ENCODE measurements around the gene OR4F15. TPM values are rescaled to one million over a fixed set of nuclear protein-coding genes. Genes with fewer than 3 reads are reported as not detected.

OR4F15 gene
- total and polyA plus RNA-seq, 2 of the 4 experiments (the other 2 are of a cell fraction) = 0.36 TPM; not detected in 1

DNA sequence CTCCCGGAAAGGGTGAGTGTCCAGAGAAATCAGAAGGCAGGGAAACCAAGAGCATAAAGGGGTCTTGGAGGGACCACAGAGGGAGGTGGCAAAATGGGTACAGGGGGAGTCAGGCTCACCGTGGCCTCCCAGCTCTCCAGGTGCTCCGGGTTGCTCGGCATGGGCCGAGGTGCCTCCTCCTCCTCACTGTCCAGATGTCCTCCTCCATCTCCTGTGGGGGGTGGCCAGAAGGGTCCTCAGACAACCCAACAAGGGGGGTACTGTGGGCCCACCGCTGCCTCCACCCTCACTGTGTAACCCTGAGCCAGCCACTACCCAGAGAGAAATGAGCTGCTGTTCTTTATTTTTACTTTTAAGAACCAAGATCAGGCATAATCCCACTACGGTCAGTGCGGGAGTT, 39.1 kb upstream of the OR4F15 start:
- no peak overlapping the region for H2BK5ac ChIP-seq (ENCODE audit: low read depth, low read length, poor library complexity, severe bottlenecking)
- no peak overlapping the region for H2AFZ ChIP-seq (replicated peaks; ENCODE audit: low read length, poor library complexity)
- no peak overlapping the region for H2BK120ac ChIP-seq (ENCODE audit: low read depth, low read length)
- no peak overlapping the region for H2AK9ac ChIP-seq (replicated peaks; ENCODE audit: low read depth, low read length, poor library complexity)
- H2AK5ac ChIP-seq (ENCODE audit: low read depth, low read length) = no peak overlapping the region
- H3K23ac ChIP-seq (ENCODE audit: low read depth, low read length) = no peak overlapping the region
- BruUV-seq (replicated peaks) = no TSS peak
- in situ Hi-C loops (cut with MboI; ENCODE audit: low sequenced_read_pairs) = no loop called here
- ATAC-seq (ENCODE audit: low read depth) = no peak
- H3K9me1 ChIP-seq (ENCODE audit: insufficient read depth, low read length) = no peaks in the 10 kb centered on the region
- CTCF ChIA-PET = interaction anchor here (0.8 kb wide), 1 partner anchor 119 kb away, joined by 3 read pairs; no protein-coding TSS in a partner anchor
- no peak overlapping the region for H3K4ac ChIP-seq (ENCODE audit: low read depth, low read length)
- TF ChIP-seq POLR2A (IDR thresholded peaks at IDR 0.05; ENCODE audit: low read depth, low read length) (no peak), RAD21 (IDR thresholded peaks at IDR 0.05; ENCODE audit: low read length) (no peak), ELK1 (IDR thresholded peaks at IDR 0.05; ENCODE audit: borderline replicate concordance, low read depth, low read length) (no peak), CHD1 (IDR thresholded peaks at IDR 0.05; ENCODE audit: low read depth, low read length) (no peak), BHLHE40 (IDR thresholded peaks at IDR 0.05; ENCODE audit: low read depth, low read length) (no peak), RCOR1 (IDR thresholded peaks at IDR 0.05; ENCODE audit: insufficient replicate concordance, low read length) (no peak), MAFK (IDR thresholded peaks at IDR 0.05; ENCODE audit: low read depth, low read length) (no peak), MXI1 (IDR thresholded peaks at IDR 0.05; ENCODE audit: borderline replicate concordance, low read depth, low read length) (no peak), SMC3 (IDR thresholded peaks at IDR 0.05; ENCODE audit: low read depth, low read length) (no peak), MAZ (IDR thresholded peaks at IDR 0.05; ENCODE audit: borderline replicate concordance, low read depth, low read length) (no peak), FOS (IDR thresholded peaks at IDR 0.05; ENCODE audit: low read depth, low read length) (no peak), NFE2L2 (IDR thresholded peaks at IDR 0.05; ENCODE audit: low read depth, low read length) (no peak), CEBPB (IDR thresholded peaks at IDR 0.05; ENCODE audit: low read depth, low read length) (no peak), RFX5 (IDR thresholded peaks at IDR 0.05; ENCODE audit: low read depth, low read length) (no peak)
- TF ChIP-seq, protein P1, sequence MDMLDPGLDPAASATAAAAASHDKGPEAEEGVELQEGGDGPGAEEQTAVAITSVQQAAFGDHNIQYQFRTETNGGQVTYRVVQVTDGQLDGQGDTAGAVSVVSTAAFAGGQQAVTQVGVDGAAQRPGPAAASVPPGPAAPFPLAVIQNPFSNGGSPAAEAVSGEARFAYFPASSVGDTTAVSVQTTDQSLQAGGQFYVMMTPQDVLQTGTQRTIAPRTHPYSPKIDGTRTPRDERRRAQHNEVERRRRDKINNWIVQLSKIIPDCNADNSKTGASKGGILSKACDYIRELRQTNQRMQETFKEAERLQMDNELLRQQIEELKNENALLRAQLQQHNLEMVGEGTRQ (IDR thresholded peaks at IDR 0.05; ENCODE audit: low read depth, low read length) = no peak
- no peaks in the 10 kb centered on the region for H3K9me3 ChIP-seq (ENCODE audit: control insufficient read depth, insufficient read depth, low read length)
- H2BK15ac ChIP-seq (ENCODE audit: low read depth, low read length) = no peak overlapping the region
- H3K56ac ChIP-seq (ENCODE audit: extremely low read depth, insufficient read depth, low read length) = no peak overlapping the region
- H4K5ac ChIP-seq (ENCODE audit: low read depth, low read length) = no peak overlapping the region
- H3K36me3 ChIP-seq (ENCODE audit: control insufficient read depth, insufficient read depth, low read length) = no peaks in the 10 kb centered on the region
- H4K91ac ChIP-seq (ENCODE audit: insufficient read depth, low read depth, low read length) = no peak overlapping the region
- H4K8ac ChIP-seq (ENCODE audit: low read depth in 2 of 2, low read length in 2 of 2) = no peak overlapping the region
- no peak overlapping the region for H3K14ac ChIP-seq (replicated peaks; ENCODE audit: low read depth, low read length)
- dilution Hi-C loops (cut with HindIII; ENCODE audit: low sequenced_read_pairs, unreplicated experiment) = no loop called here
- no peak overlapping the region for H3K27ac ChIP-seq (ENCODE audit: insufficient read depth, low read length)
- POLR2A ChIA-PET (ENCODE audit: unreplicated experiment) = no interaction called here
- no peaks in the 10 kb centered on the region for H3K79me1 ChIP-seq (ENCODE audit: low read depth in 1 of 2, low read length in 2 of 2)
- 71% methylated on average over 1 of the region's 8 CpGs; no CpG with 5 or more reads in 1 of the 2 experiments for WGBS, 2 experiments (ENCODE audit: extremely low coverage in 2 of 2, insufficient read length in 1 of 2)
- no peak for DNase-seq
- H2BK20ac ChIP-seq (ENCODE audit: low read depth, low read length) = no peak overlapping the region
- no peak overlapping the region for H3K18ac ChIP-seq (ENCODE audit: low read depth, low read length)
- no peak overlapping the region for H3K9ac ChIP-seq (ENCODE audit: low read depth, low read length)
- intact Hi-C loops (cut with micrococcal nuclease) = no loop called here
- H3K4me3 ChIP-seq (ENCODE audit: insufficient read depth, low read depth, low read length) = no peak overlapping the region
- H4K20me1 ChIP-seq (ENCODE audit: insufficient read depth, low read length) = no peaks in the 10 kb centered on the region
- H3K4me2 ChIP-seq (ENCODE audit: low read depth, low read length) = no peak overlapping the region
- H3K27me3 ChIP-seq (ENCODE audit: control insufficient read depth, insufficient read depth, low read length) = peaks cover 5% of the 10 kb centered on the region
- H3K4me1 ChIP-seq (ENCODE audit: control insufficient read depth, insufficient read depth, low read length) = no peaks in the 10 kb centered on the region

Data from IMR-90 (cell line).